HEK293 (cell line): ENCODE measurements around the gene SNAPC2.

ENCODE experiments used
- CTCF ChIA-PET: fragments of 350-600 bp; formaldehyde crosslinking; extraction: SDS; loops from one replicate; lab custom pipeline; 2021; ENCODE audit warnings: antibody characterized with exemption; lab: Yijun Ruan, JAX
- POLR2A ChIA-PET: fragments of 300-600 bp; formaldehyde crosslinking; extraction: SDS; loops from one replicate; lab custom pipeline; 2020; ENCODE audit warnings: antibody characterized with exemption, inconsistent platforms; lab: Yijun Ruan, JAX
- H3K27ac ChIP-seq: fragments of 200-500 bp; sonication (Bioruptor generic); 2 replicates; pipeline ENCODE4 v1.5.1; 2014; ENCODE audit warnings: low read depth, low read length, control low read depth, inconsistent platforms; ENCODE audit errors: extremely low read depth
- H3K36me3 ChIP-seq, 2 experiments: fragments of 200-500 bp in 1 of 2; sonication (Bioruptor generic) in 1 of 2; 1 replicate in 1 of 2; 2 replicates in 1 of 2; pipeline ENCODE4 v1.5.1; 2014 to 2017; ENCODE audit warnings: inconsistent platforms in 2 of 2, low read length in 2 of 2; ENCODE audit not compliant: control insufficient read depth in 2 of 2, insufficient read depth in 1 of 2
- H3K4me1 ChIP-seq: fragments of 200-500 bp; sonication (Bioruptor generic); 2 replicates; pipeline ENCODE4 v1.5.1; 2014; ENCODE audit warnings: mild to moderate bottlenecking, low read length, inconsistent platforms; ENCODE audit not compliant: control insufficient read depth, insufficient read depth
- H3K4me3 ChIP-seq: 2 replicates; pipeline ENCODE4 v1.5.1; 2011; ENCODE audit warnings: low read depth, mild to moderate bottlenecking, control low read depth, low read length, moderate library complexity
- H3K9me3 ChIP-seq: fragments of 200-500 bp; sonication (Bioruptor generic); 2 replicates; pipeline ENCODE4 v1.5.1; 2014; ENCODE audit warnings: low read depth, low read length, inconsistent platforms; ENCODE audit not compliant: control insufficient read depth, insufficient read depth
- GLI2 ChIP-seq: fragments of 450-650 bp; formaldehyde crosslinking; IDR thresholded peaks from 2 replicates; pipeline ENCODE4; 2017; ENCODE audit warnings: missing biosample characterization, missing genetic modification characterization, low read depth, borderline replicate concordance
- KLF1 ChIP-seq: fragments of 450-650 bp; formaldehyde crosslinking; IDR thresholded peaks from 2 replicates; pipeline ENCODE4 v1.5.1; 2016; ENCODE audit warnings: missing biosample characterization, missing genetic modification characterization
- KLF7 ChIP-seq: fragments of 450-650 bp; formaldehyde crosslinking; IDR thresholded peaks from 2 replicates; pipeline ENCODE4 v1.5.1; 2016; ENCODE audit warnings: missing biosample characterization, missing genetic modification characterization, borderline replicate concordance
- KLF9 ChIP-seq: fragments of 450-650 bp; formaldehyde crosslinking; IDR thresholded peaks from 2 replicates; pipeline ENCODE4 v1.5.1; 2016; ENCODE audit warnings: missing biosample characterization, missing genetic modification characterization, low read depth
- OSR2 ChIP-seq: fragments of 450-650 bp; formaldehyde crosslinking; IDR thresholded peaks from 2 replicates; pipeline ENCODE4 v1.5.1; 2016; ENCODE audit warnings: missing biosample characterization, missing genetic modification characterization
- SP7 ChIP-seq: fragments of 450-650 bp; formaldehyde crosslinking; IDR thresholded peaks from 2 replicates; pipeline ENCODE4 v1.5.1; 2016; ENCODE audit warnings: missing biosample characterization, missing genetic modification characterization
- ZFP3 ChIP-seq: fragments of 450-650 bp; formaldehyde crosslinking; IDR thresholded peaks from 2 replicates; pipeline ENCODE4 v1.5.1; 2016; ENCODE audit warnings: low read depth, missing biosample characterization, missing genetic modification characterization
- ZIC2 ChIP-seq: fragments of 450-650 bp; formaldehyde crosslinking; IDR thresholded peaks from 2 replicates; pipeline ENCODE4 v1.5.1; 2016; ENCODE audit warnings: missing biosample characterization, missing genetic modification characterization
- ZNF140 ChIP-seq: fragments of 450-650 bp; formaldehyde crosslinking; IDR thresholded peaks from 2 replicates; pipeline ENCODE4 v1.5.1; 2016; ENCODE audit warnings: missing biosample characterization, missing genetic modification characterization
- ZNF214 ChIP-seq: fragments of 450-650 bp; formaldehyde crosslinking; IDR thresholded peaks from 2 replicates; pipeline ENCODE4 v1.5.1; 2017; ENCODE audit warnings: missing biosample characterization, mild to moderate bottlenecking, missing genetic modification characterization, borderline replicate concordance
- ZNF311 ChIP-seq: fragments of 450-650 bp; formaldehyde crosslinking; IDR thresholded peaks from 2 replicates; pipeline ENCODE4 v1.5.1; 2017; ENCODE audit warnings: missing biosample characterization, missing genetic modification characterization, borderline replicate concordance
- ZNF324 ChIP-seq: fragments of 450-650 bp; formaldehyde crosslinking; IDR thresholded peaks from 2 replicates; pipeline ENCODE4 v1.5.1; 2016; ENCODE audit warnings: missing biosample characterization, missing genetic modification characterization
- ZNF529 ChIP-seq: fragments of 450-650 bp; formaldehyde crosslinking; IDR thresholded peaks from 2 replicates; pipeline ENCODE4 v1.5.1; 2017; ENCODE audit warnings: missing genetic modification characterization, missing biosample characterization; ENCODE audit not compliant: insufficient replicate concordance
- ZNF558 ChIP-seq: fragments of 450-650 bp; formaldehyde crosslinking; IDR thresholded peaks from 2 replicates; pipeline ENCODE4 v1.5.1; 2016; ENCODE audit warnings: missing biosample characterization, missing genetic modification characterization
- ZNF777 ChIP-seq: fragments of 450-650 bp; formaldehyde crosslinking; IDR thresholded peaks from 2 replicates; pipeline ENCODE4 v1.5.1; 2017; ENCODE audit warnings: missing biosample characterization, missing genetic modification characterization, borderline replicate concordance
- ZNF791 ChIP-seq: fragments of 450-650 bp; formaldehyde crosslinking; IDR thresholded peaks from 2 replicates; pipeline ENCODE4 v1.5.1; 2016; ENCODE audit warnings: missing biosample characterization, missing genetic modification characterization
- TF ChIP-seq, protein P1 (sequence below): fragments of 450-650 bp; formaldehyde crosslinking; IDR thresholded peaks from 2 replicates; pipeline ENCODE4 v1.5.1; 2016; ENCODE audit warnings: missing biosample characterization, missing genetic modification characterization, borderline replicate concordance
- TF ChIP-seq, protein P2 (sequence below): fragments of 450-650 bp; formaldehyde crosslinking; IDR thresholded peaks from 2 replicates; pipeline ENCODE4 v1.5.1; 2017; ENCODE audit warnings: missing biosample characterization, missing genetic modification characterization
- TF ChIP-seq, protein P3 (sequence below): fragments of 450-650 bp; formaldehyde crosslinking; IDR thresholded peaks from 2 replicates; pipeline ENCODE4 v1.5.1; 2016; ENCODE audit warnings: missing biosample characterization, missing genetic modification characterization
- TF ChIP-seq, protein P4 (sequence below): fragments of 450-650 bp; formaldehyde crosslinking; IDR thresholded peaks from 2 replicates; pipeline ENCODE4 v1.5.1; 2016; ENCODE audit warnings: missing biosample characterization, missing genetic modification characterization
- TF ChIP-seq, protein P5 (sequence below): fragments of 450-650 bp; formaldehyde crosslinking; IDR thresholded peaks from 2 replicates; pipeline ENCODE4 v1.5.0; 2017; ENCODE audit warnings: missing biosample characterization, missing genetic modification characterization, borderline replicate concordance

Gene SNAPC2

DNA sequence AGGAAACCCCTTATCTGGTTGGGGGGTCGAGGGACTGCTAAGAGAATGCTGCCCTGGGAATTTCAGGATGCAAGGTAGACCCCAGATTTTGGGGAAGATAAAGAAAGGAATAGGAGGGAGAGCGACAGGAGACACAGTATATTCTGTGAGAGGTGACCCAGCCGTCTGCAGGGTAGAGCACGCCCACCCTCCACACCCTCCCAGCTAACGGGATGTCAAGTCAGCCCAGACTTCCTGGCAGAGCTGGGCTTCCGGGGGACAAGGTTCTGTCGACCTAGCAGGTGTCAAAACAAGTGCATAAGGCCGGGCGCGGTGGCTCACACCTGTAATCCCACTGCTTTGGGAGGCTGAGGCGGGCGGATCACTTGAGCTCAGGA is 45.3 kb upstream of the SNAPC2 start (continued):
- TF ChIP-seq ZNF311 (tag by site-specific recombination): no peak
- 0 out of 2 replicates have a peak, but pooled peaks have one; percentile 6 for TF ChIP-seq KLF9 (tag by site-specific recombination)
- TF ChIP-seq, protein P1, sequence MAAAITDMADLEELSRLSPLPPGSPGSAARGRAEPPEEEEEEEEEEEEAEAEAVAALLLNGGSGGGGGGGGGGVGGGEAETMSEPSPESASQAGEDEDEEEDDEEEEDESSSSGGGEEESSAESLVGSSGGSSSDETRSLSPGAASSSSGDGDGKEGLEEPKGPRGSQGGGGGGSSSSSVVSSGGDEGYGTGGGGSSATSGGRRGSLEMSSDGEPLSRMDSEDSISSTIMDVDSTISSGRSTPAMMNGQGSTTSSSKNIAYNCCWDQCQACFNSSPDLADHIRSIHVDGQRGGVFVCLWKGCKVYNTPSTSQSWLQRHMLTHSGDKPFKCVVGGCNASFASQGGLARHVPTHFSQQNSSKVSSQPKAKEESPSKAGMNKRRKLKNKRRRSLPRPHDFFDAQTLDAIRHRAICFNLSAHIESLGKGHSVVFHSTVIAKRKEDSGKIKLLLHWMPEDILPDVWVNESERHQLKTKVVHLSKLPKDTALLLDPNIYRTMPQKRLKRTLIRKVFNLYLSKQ: no peak
- no peak for TF ChIP-seq GLI2 (tag by site-specific recombination)
- no peak for TF ChIP-seq ZNF791
- no peak for TF ChIP-seq ZNF140

DNA sequence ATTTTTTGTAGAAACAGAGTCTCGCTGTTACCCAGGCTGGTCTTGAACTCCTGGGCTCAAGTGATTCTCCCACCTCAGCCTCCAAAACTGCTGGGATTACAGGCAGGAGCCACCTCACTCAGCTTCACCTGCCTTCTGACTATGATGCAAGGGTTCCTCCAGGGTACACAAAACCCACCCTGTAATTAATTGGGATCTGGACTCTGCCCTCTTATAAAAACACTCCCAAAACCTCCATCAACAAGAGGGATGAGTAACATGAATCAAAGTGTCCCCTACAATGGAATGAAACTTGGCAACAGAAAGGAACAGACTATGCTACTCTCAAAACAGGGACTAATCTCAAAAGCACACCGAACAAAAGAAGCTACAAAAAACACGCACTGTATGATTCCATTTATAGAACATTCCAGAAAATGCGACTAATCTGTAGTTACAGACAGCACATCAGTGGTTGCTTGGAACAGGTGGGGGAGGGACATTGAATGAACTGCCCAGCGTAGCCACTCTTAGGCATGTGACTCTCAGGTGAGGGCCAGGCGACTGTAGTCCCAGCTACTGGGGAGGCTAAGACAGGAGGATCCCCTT is 42.8 kb upstream of the SNAPC2 start:
- ChIA-PET CTCF (interaction anchor here (0.6 to 1.1 kb wide), 4 partner anchors 8 to 481 kb away, joined by 3 to 13 read pairs (median 4); no protein-coding TSS in a partner anchor), POLR2A (interaction anchor here (0.5 kb wide), 1 partner anchor 434 kb away, joined by 8 read pairs; no protein-coding TSS in a partner anchor)
- Histone ChIP-seq H3K4me3 (no peak overlapping the region), H3K9me3 (no peaks in the 10 kb centered on the region), H3K36me3 (no peaks in the 10 kb centered on the region), H3K4me1 (no peaks in the 10 kb centered on the region; the same call in 1 of the 2 replicates), H3K27ac (no peak overlapping the region)
- TF ChIP-seq, protein P2, sequence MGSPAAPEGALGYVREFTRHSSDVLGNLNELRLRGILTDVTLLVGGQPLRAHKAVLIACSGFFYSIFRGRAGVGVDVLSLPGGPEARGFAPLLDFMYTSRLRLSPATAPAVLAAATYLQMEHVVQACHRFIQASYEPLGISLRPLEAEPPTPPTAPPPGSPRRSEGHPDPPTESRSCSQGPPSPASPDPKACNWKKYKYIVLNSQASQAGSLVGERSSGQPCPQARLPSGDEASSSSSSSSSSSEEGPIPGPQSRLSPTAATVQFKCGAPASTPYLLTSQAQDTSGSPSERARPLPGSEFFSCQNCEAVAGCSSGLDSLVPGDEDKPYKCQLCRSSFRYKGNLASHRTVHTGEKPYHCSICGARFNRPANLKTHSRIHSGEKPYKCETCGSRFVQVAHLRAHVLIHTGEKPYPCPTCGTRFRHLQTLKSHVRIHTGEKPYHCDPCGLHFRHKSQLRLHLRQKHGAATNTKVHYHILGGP (tag by site-specific recombination): no peak
- peak; percentile 56 for TF ChIP-seq KLF1 (tag by site-specific recombination)
- TF ChIP-seq, protein P3, sequence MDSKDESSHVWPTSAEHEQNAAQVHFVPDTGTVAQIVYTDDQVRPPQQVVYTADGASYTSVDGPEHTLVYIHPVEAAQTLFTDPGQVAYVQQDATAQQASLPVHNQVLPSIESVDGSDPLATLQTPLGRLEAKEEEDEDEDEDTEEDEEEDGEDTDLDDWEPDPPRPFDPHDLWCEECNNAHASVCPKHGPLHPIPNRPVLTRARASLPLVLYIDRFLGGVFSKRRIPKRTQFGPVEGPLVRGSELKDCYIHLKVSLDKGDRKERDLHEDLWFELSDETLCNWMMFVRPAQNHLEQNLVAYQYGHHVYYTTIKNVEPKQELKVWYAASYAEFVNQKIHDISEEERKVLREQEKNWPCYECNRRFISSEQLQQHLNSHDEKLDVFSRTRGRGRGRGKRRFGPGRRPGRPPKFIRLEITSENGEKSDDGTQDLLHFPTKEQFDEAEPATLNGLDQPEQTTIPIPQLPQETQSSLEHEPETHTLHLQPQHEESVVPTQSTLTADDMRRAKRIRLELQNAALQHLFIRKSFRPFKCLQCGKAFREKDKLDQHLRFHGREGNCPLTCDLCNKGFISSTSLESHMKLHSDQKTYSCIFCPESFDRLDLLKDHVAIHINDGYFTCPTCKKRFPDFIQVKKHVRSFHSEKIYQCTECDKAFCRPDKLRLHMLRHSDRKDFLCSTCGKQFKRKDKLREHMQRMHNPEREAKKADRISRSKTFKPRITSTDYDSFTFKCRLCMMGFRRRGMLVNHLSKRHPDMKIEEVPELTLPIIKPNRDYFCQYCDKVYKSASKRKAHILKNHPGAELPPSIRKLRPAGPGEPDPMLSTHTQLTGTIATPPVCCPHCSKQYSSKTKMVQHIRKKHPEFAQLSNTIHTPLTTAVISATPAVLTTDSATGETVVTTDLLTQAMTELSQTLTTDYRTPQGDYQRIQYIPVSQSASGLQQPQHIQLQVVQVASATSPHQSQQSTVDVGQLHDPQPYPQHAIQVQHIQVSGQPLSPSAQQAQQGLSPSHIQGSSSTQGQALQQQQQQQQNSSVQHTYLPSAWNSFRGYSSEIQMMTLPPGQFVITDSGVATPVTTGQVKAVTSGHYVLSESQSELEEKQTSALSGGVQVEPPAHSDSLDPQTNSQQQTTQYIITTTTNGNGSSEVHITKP (tag by site-specific recombination): 0 out of 2 replicates have a peak, but pooled peaks have one; percentile 22
- TF ChIP-seq, protein P4, sequence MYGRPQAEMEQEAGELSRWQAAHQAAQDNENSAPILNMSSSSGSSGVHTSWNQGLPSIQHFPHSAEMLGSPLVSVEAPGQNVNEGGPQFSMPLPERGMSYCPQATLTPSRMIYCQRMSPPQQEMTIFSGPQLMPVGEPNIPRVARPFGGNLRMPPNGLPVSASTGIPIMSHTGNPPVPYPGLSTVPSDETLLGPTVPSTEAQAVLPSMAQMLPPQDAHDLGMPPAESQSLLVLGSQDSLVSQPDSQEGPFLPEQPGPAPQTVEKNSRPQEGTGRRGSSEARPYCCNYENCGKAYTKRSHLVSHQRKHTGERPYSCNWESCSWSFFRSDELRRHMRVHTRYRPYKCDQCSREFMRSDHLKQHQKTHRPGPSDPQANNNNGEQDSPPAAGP (tag by site-specific recombination): peak; percentile 75
- peak; percentile 84 for TF ChIP-seq SP7 (tag by site-specific recombination)

DNA sequence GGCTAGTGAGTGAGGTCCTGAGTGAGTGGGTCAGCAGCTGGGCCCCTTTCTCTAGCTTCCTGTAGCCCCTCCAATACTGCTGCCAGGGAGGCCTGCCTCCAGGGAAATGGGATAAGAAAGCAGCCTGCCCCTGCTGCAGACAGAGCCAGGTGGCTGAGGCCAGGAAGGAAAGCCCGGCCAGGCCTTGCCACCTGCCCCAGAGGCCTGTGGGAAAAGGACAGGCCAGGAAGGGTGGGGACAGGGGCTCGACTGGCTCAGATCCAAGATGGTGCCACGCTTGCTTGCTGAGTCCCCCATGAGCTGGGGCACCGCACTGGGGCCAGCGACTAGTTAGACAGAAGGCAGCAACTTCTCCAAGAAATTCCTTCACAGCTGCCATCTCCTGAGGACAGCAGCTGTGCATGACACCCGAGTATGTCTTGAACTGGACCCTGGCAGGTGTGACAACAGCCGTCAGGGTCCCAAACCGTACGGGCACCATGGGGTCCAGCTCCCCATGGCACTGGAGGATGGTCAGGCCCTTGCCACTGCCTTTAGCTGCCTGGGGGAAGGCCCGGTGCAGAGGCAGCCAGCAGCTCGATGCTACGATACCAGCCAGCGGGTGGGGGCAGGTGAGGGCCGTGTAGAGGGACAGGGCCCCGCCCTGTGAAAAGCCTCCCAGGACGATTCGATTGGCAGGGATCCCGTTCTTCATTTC is 40.9 kb upstream of the SNAPC2 start:
- CTCF ChIA-PET: interaction anchor here (0.6 kb wide), 1 partner anchor 9 kb away, joined by 3 read pairs; the partner anchor contains the start of gene LRRC8E
- no peak overlapping the region for H3K4me3 ChIP-seq
- no peaks in the 10 kb centered on the region for H3K4me1 ChIP-seq
- TF ChIP-seq ZNF529 (tag by site-specific recombination): no peak
- TF ChIP-seq ZNF214 (tag by site-specific recombination): no peak
- no peak for TF ChIP-seq ZIC2 (tag by site-specific recombination)
- no peak for TF ChIP-seq KLF7 (tag by site-specific recombination)
- TF ChIP-seq OSR2 (tag by site-specific recombination): no peak
- TF ChIP-seq, protein P5, sequence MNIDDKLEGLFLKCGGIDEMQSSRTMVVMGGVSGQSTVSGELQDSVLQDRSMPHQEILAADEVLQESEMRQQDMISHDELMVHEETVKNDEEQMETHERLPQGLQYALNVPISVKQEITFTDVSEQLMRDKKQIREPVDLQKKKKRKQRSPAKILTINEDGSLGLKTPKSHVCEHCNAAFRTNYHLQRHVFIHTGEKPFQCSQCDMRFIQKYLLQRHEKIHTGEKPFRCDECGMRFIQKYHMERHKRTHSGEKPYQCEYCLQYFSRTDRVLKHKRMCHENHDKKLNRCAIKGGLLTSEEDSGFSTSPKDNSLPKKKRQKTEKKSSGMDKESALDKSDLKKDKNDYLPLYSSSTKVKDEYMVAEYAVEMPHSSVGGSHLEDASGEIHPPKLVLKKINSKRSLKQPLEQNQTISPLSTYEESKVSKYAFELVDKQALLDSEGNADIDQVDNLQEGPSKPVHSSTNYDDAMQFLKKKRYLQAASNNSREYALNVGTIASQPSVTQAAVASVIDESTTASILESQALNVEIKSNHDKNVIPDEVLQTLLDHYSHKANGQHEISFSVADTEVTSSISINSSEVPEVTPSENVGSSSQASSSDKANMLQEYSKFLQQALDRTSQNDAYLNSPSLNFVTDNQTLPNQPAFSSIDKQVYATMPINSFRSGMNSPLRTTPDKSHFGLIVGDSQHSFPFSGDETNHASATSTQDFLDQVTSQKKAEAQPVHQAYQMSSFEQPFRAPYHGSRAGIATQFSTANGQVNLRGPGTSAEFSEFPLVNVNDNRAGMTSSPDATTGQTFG: no peak
- no peak for TF ChIP-seq ZFP3
- TF ChIP-seq ZNF777 (tag by site-specific recombination): no peak
- TF ChIP-seq ZNF324 (tag by site-specific recombination): no peak
- TF ChIP-seq ZNF558 (tag by site-specific recombination): no peak
- TF ChIP-seq, all 188 proteins: peak for 0
- Histone ChIP-seq H3K27ac (no peak overlapping the region), H3K9me3 (no peaks in the 10 kb centered on the region), H3K36me3 (no peaks in the 10 kb centered on the region)
- POLR2A ChIA-PET: interaction anchor here (0.6 kb wide), 1 partner anchor 50 kb away, joined by 3 read pairs; no protein-coding TSS in a partner anchor
